Measurements from ENCODE around the gene NEK6.

The NEK6 gene

GRCh38 chr9:124290743-124291554 is 33.2 kb downstream of the NEK6 start:
- H3K36me3 ChIP-seq, result no peaks in the 10 kb centered on the region

DNA sequence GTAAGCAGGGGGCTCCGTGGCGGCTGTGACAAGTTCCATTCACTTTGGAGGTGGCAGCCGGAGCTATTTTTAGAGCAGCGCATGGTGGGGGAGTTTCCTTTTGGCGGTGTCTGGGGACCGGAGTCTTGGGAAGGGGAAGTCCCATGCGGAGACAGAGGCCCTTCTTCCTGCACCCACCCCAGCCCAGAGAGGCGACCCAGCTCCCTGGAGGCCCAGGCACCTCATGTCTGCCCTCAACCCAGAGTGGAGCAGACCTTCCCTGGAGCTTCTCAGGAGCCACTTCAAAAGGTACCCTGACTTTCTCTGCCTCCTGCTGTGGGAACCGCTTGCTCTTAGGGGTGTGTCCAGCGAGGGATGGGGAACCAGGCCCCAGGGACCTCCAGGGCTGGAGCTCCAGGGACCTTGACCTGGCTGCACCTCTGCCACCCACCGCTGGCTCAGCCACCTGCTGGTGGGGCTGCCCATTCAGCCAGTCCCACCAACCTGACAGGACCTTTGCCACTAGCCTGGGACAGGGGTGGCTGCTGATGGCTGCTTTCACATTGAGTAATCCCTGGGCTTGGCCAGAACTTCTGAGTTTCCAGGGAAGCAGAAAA is 34.1 kb downstream of the NEK6 start:
- Histone ChIP-seq H3K4me1 (peaks cover 0 to 84% (median 50%) of the 10 kb centered on the region in 4 donors), H3K36me3 (no peaks in the 10 kb centered on the region), H3K27me3 (no peaks in the 10 kb centered on the region), H3K4me3 (no peak overlapping the region), H3K9me3 (no peaks in the 10 kb centered on the region), H3K27ac (peak overlapping the region; percentile 26 to 39)
- intact Hi-C loops (cut with DNase I; ENCODE audit: low total_unique reads), result loop anchor here (10.0 kb wide), 1 partner anchor 167 kb away; no protein-coding TSS in a partner anchor
- TF ChIP-seq CTCF (IDR thresholded peaks at IDR 0.05), result no peak
- DNase-seq, result peak in 1 of 2 donors; percentile 79

More at GRCh38 chr9:124290743-124291554, 33.2 kb downstream of the NEK6 start:
- no peaks in the 10 kb centered on the region for H3K9me3 ChIP-seq
- peak overlapping the region; percentile 26 to 39 for H3K27ac ChIP-seq
- H3K4me1 ChIP-seq, result peaks cover 0 to 84% (median 55%) of the 10 kb centered on the region in 4 donors
- H3K27me3 ChIP-seq, result no peaks in the 10 kb centered on the region
- H3K4me3 ChIP-seq, result no peak overlapping the region
- TF ChIP-seq CTCF (IDR thresholded peaks at IDR 0.05), result no peak
- intact Hi-C loops (cut with DNase I; ENCODE audit: low total_unique reads), result loop anchor here (10.0 kb wide), 1 partner anchor 166 kb away; no protein-coding TSS in a partner anchor
- DNase-seq, result no peak

- Histone ChIP-seq H3K4me1 (peaks cover 0 to 84% (median 50%) of the 10 kb centered on the region in 4 donors), H3K27me3 (no peaks in the 10 kb centered on the region), H3K27ac (peak overlapping the region; percentile 26 to 39), H3K36me3 (no peaks in the 10 kb centered on the region), H3K4me3 (no peak overlapping the region), H3K9me3 (no peaks in the 10 kb centered on the region)
- no peak for TF ChIP-seq CTCF (IDR thresholded peaks at IDR 0.05)
- no peak for DNase-seq
- intact Hi-C loops (cut with DNase I; ENCODE audit: low total_unique reads), result loop anchor here (10.0 kb wide), 1 partner anchor 168 kb away; no protein-coding TSS in a partner anchor
Measured at GRCh38 chr9:124292696-124293593, 35.2 kb downstream of the NEK6 start.

GRCh38 chr9:124293718-124294506 is 36.2 kb downstream of the NEK6 start:
- intact Hi-C loops (cut with DNase I; ENCODE audit: low total_unique reads), result loop anchor here (10.0 kb wide), 1 partner anchor 169 kb away; no protein-coding TSS in a partner anchor
- Histone ChIP-seq H3K36me3 (no peaks in the 10 kb centered on the region), H3K27ac (no peak overlapping the region), H3K27me3 (no peaks in the 10 kb centered on the region), H3K4me1 (peaks cover 0 to 89% (median 50%) of the 10 kb centered on the region in 4 donors), H3K9me3 (no peaks in the 10 kb centered on the region), H3K4me3 (no peak overlapping the region)
- DNase-seq, result no peak
- TF ChIP-seq CTCF (IDR thresholded peaks at IDR 0.05), result no peak

Measured in tibial artery (tissue), 4 donors.